K562 (cell line): ENCODE measurements around the gene KAT5. TPM values are rescaled to one million over a fixed set of nuclear protein-coding genes. Genes with fewer than 3 reads are reported as not detected.

Source experiments
- ATAC-seq: fragments of 200-7000 bp; cut with Tn5 transposase; 3 replicates; pipeline ENCODE4 v1.9.1; 2020; ENCODE audit warnings: moderate library complexity
- BruUV-seq: library from RNA; stranded (reverse); fragments of 400-500 nt; replicated peaks from 2 replicates; lab custom pipeline; 2021; lab: Mats Ljungman, UMichigan
- CTCF ChIA-PET: fragments of 300-600 bp; formaldehyde crosslinking; extraction: SDS; loops from one replicate; lab custom pipeline; 2021; ENCODE audit warnings: low intra/inter-chr PET ratio; lab: Yijun Ruan, JAX
- POLR2A ChIA-PET: fragments of 300-600, 350-650 bp; sonication (Branson Sonifier 250); formaldehyde crosslinking; extraction: SDS; loops from one replicate; lab custom pipeline; 2021; ENCODE audit warnings: antibody characterized with exemption, inconsistent platforms; lab: Yijun Ruan, JAX
- DNase-seq, 4 experiments: peaks; one replicate each; pipeline versions ENCODE4 v3.0.0 to v3.0.0-alpha.2; 2011 to 2018; ENCODE audit warnings: low spot score in 3 of 4, mixed read lengths in 3 of 4; ENCODE audit errors: extremely low read depth in 1 of 4
- FAIRE-seq: peaks from 2 replicates; lab custom pipeline; 2011; peaks lifted over from hg19 to GRCh38; lab: Jason Lieb, UNC
- H2AFZ ChIP-seq: 2 replicates; pipeline ENCODE4 v1.6.0; 2011; ENCODE audit warnings: low read depth, low read length, control low read depth, inconsistent platforms
- H3K27ac ChIP-seq: fragments of 200-600 bp; 3 replicates; pipeline ENCODE4 v1.8.0; 2011; ENCODE audit warnings: low read depth, mild to moderate bottlenecking, control low read depth, inconsistent platforms, low read length, moderate library complexity, mixed read lengths; ENCODE audit errors: extremely low read depth
- H3K27me3 ChIP-seq, 2 experiments: fragments of 300-600 bp in 1 of 2; 2 replicates in 1 of 2; 3 replicates in 1 of 2; pipeline versions ENCODE4 v1.6.0 to v1.8.0; 2011; ENCODE audit warnings: inconsistent platforms in 2 of 2, low read length in 2 of 2, mild to moderate bottlenecking in 1 of 2, mixed read lengths in 1 of 2, moderate library complexity in 1 of 2; ENCODE audit not compliant: control insufficient read depth in 2 of 2, insufficient read depth in 2 of 2
- H3K36me3 ChIP-seq: fragments of 300-600 bp; 3 replicates; pipeline ENCODE4 v1.8.0; 2011; ENCODE audit warnings: mild to moderate bottlenecking, low read length, inconsistent platforms; ENCODE audit not compliant: control insufficient read depth, insufficient read depth
- H3K4me1 ChIP-seq, 2 experiments: fragments of 200-600 bp in 1 of 2; replicated peaks in 1 of 2; 2 replicates in 1 of 2; 3 replicates in 1 of 2; pipeline versions ENCODE4 v1.5.1 to v1.8.0; 2011; ENCODE audit warnings: inconsistent platforms in 2 of 2, low read length in 2 of 2, mild to moderate bottlenecking in 1 of 2, mixed read lengths in 1 of 2, moderate library complexity in 1 of 2; ENCODE audit not compliant: control insufficient read depth in 2 of 2, insufficient read depth in 2 of 2
- H3K4me2 ChIP-seq: 2 replicates; pipeline ENCODE4 v1.6.1; 2011; ENCODE audit warnings: low read length, control low read depth, inconsistent platforms, mixed read lengths; ENCODE audit not compliant: insufficient read depth
- H3K4me3 ChIP-seq: fragments of 200-600 bp; sonication (generic), shearing (Covaris generic); 2 replicates; pipeline ENCODE4 v1.5.1; 2016; ENCODE audit warnings: control low read depth, inconsistent platforms
- H3K79me2 ChIP-seq: fragments of 200-600 bp; 3 replicates; pipeline ENCODE4 v1.8.0; 2011; ENCODE audit warnings: low read length, inconsistent platforms; ENCODE audit not compliant: control insufficient read depth, insufficient read depth
- H3K9ac ChIP-seq, 2 experiments: 2 replicates each; pipeline versions ENCODE4 v1.6.0 to v1.6.1; 2011; ENCODE audit warnings: low read depth in 2 of 2, low read length in 2 of 2, control low read depth in 1 of 2, inconsistent platforms in 1 of 2, mild to moderate bottlenecking in 1 of 2, mixed read lengths in 1 of 2; ENCODE audit not compliant: insufficient read depth in 1 of 2
- H3K9me1 ChIP-seq: one replicate; pipeline ENCODE4 v1.6.0; 2011; ENCODE audit warnings: inconsistent platforms, mild to moderate bottlenecking, low read length, moderate library complexity; ENCODE audit not compliant: control insufficient read depth, insufficient read depth
- H3K9me3 ChIP-seq: replicated peaks from 2 replicates; pipeline ENCODE4 v1.5.1; 2011; ENCODE audit warnings: low read depth, low read length, inconsistent platforms; ENCODE audit not compliant: control insufficient read depth, insufficient read depth
- H4K20me1 ChIP-seq: replicated peaks from 2 replicates; pipeline ENCODE4 v1.6.1; 2011; ENCODE audit warnings: low read length, inconsistent platforms, mixed read lengths; ENCODE audit not compliant: control insufficient read depth, insufficient read depth
- ARHGAP35 ChIP-seq: fragments of 450-650 bp; IDR thresholded peaks from 2 replicates; pipeline ENCODE4 v1.6.1; 2018; ENCODE audit not compliant: partially characterized antibody
- BHLHE40 ChIP-seq: IDR thresholded peaks from 2 replicates; pipeline ENCODE4 v1.6.1; 2011; ENCODE audit warnings: low read length, improper control_type of control experiment
- CBFA2T3 ChIP-seq: fragments of 450-650 bp; IDR thresholded peaks from 2 replicates; pipeline ENCODE4 v1.6.1; 2017
- DACH1 ChIP-seq: fragments of 450-650 bp; IDR thresholded peaks from 2 replicates; pipeline ENCODE4 v1.6.1; 2018; ENCODE audit not compliant: partially characterized antibody
- JUN ChIP-seq, 2 experiments: sonication (generic) in 1 of 2; formaldehyde crosslinking in 1 of 2; IDR thresholded peaks; 2 replicates each; pipeline versions ENCODE4 v1.6.1 to v1.8.0; 2012 to 2022; ENCODE audit warnings: borderline replicate concordance in 2 of 2, mild to moderate bottlenecking in 2 of 2, improper control_type of control experiment in 1 of 2, low read depth in 1 of 2, low read length in 1 of 2, missing genetic modification reagents in 1 of 2
- KDM4B ChIP-seq, 2 experiments: fragments of 450-650 bp in 1 of 2; sonication (generic) in 1 of 2; IDR thresholded peaks; 2 replicates each; pipeline ENCODE4 v1.6.1; 2016 to 2017; ENCODE audit warnings: borderline replicate concordance in 2 of 2, antibody characterized with exemption in 1 of 2, low read depth in 1 of 2, mild to moderate bottlenecking in 1 of 2
- KDM5B ChIP-seq: fragments of 200-600 bp; sonication (generic); IDR thresholded peaks from 2 replicates; pipeline ENCODE4 v1.6.1; 2012; ENCODE audit warnings: low read depth, mild to moderate bottlenecking, moderate library complexity, low read length, control low read depth, inconsistent platforms; ENCODE audit not compliant: insufficient replicate concordance
- LEF1 ChIP-seq: fragments of 450-650 bp; IDR thresholded peaks from 2 replicates; pipeline ENCODE4 v1.6.1; 2016; ENCODE audit warnings: mild to moderate bottlenecking
- MEIS2 ChIP-seq: fragments of 450-650 bp; IDR thresholded peaks from 2 replicates; pipeline ENCODE4 v1.6.1; 2014; ENCODE audit warnings: mild to moderate bottlenecking; ENCODE audit not compliant: partially characterized antibody
- MTA3 ChIP-seq: fragments of 450-650 bp; formaldehyde crosslinking; IDR thresholded peaks from 2 replicates; pipeline ENCODE4 v1.6.1; 2017; ENCODE audit warnings: mild to moderate bottlenecking, borderline replicate concordance
- PHB2 ChIP-seq: fragments of 450-650 bp; IDR thresholded peaks from 2 replicates; pipeline ENCODE4 v1.6.1; 2017; ENCODE audit warnings: low read depth
- POLR2A ChIP-seq: fragments of 450-650 bp; conservative IDR thresholded peaks from 2 replicates; pipeline ENCODE4 v1.6.1; 2016
- PPARD ChIP-seq: fragments of 250-450 bp; sonication (Bioruptor Pico); IDR thresholded peaks from 2 replicates; pipeline ENCODE4 v1.8.0; 2022; ENCODE audit warnings: inconsistent platforms, mild to moderate bottlenecking, moderate library complexity
- RCOR1 ChIP-seq, 2 experiments: IDR thresholded peaks; 2 replicates each; pipeline ENCODE4 v1.6.1; 2012; ENCODE audit warnings: low read depth in 2 of 2, low read length in 2 of 2, borderline replicate concordance in 1 of 2, improper control_type of control experiment in 1 of 2
- STAG1 ChIP-seq: sonication (generic); formaldehyde crosslinking; IDR thresholded peaks from 2 replicates; pipeline ENCODE4 v1.5.0; 2020; ENCODE audit warnings: missing genetic modification reagents, borderline replicate concordance
- TBP ChIP-seq: optimal IDR thresholded peaks from 2 replicates; pipeline ENCODE3; 2011; ENCODE audit warnings: low read depth, low read length, improper control_type of control experiment
- ZNF239 ChIP-seq: fragments of 250-450 bp; sonication (Bioruptor Pico); IDR thresholded peaks from 2 replicates; pipeline ENCODE4 v1.4.0; 2020; ENCODE audit warnings: mild to moderate bottlenecking
- ZNF253 ChIP-seq: fragments of 250-450 bp; sonication (Bioruptor Pico); conservative IDR thresholded peaks from 2 replicates; pipeline ENCODE4 v1.6.1; 2021; ENCODE audit warnings: mild to moderate bottlenecking
- ZNF561 ChIP-seq: fragments of 450-650 bp; formaldehyde crosslinking; conservative IDR thresholded peaks from 2 replicates; pipeline ENCODE4 v1.4.0; 2020; ENCODE audit warnings: mild to moderate bottlenecking, moderate library complexity
- ZNF778 ChIP-seq: fragments of 450-650 bp; formaldehyde crosslinking; IDR thresholded peaks from 2 replicates; pipeline ENCODE4 v1.4.0; 2020; ENCODE audit warnings: mild to moderate bottlenecking, moderate library complexity
- WGBS: fragments of 100-300 bp; shearing (Covaris generic); methylation state at CpG from one replicate; pipeline ENCODE4 v1.1.6; 2016; ENCODE audit warnings: low coverage, mixed read lengths; ENCODE audit not compliant: insufficient coverage; ENCODE audit errors: missing lambda C conversion rate; 5-methylcytosine and 5-hydroxymethylcytosine counted together
- in situ Hi-C: fragments of 300-500 bp; cut with MboI; formaldehyde crosslinking; loops from 4 replicates; pipeline ENCODE4 v1.15.0; 2018; ENCODE audit warnings: inconsistent platforms, mixed read lengths
- intact Hi-C: fragments of 100-400 bp; cut with micrococcal nuclease; formaldehyde crosslinking; loops from 2 replicates; pipeline ENCODE4 v1.14.2; 2022
- polyA plus RNA-seq, 8 experiments: library from polyadenylated mRNA; depleted of rRNA in 4 of 8; stranded (reverse) in 5 of 8; unstranded in 3 of 8; fragments of >200 nt; fragmentation: Nextera tagmentation in 2 of 8; fragmentation: Illumina TruSeq in 1 of 8; extraction: Ambion mirVana in 2 of 8; extraction: Trizol in 1 of 8; gene quantifications; 2 replicates each; pipeline versions ENCODE4 v1.2.1 to v1.2.3, GENCODE V29; 2011 to 2014; ENCODE audit warnings: inconsistent platforms in 1 of 8, missing spikeins in 1 of 8
- total RNA-seq, 7 experiments: library from RNA; depleted of rRNA in 6 of 7; stranded (reverse); fragments of >200 nt in 6 of 7; fragmentation: Illumina TruSeq in 2 of 7; extraction: Trizol in 2 of 7; gene quantifications; 2 replicates each; pipeline versions ENCODE4 v1.2.1 to v1.2.3, GENCODE V29; 2011 to 2021; ENCODE audit warnings: low replicate concordance in 1 of 7
- TF ChIP-seq, protein P1 (sequence below): IDR thresholded peaks from 3 replicates; pipeline ENCODE4 v1.6.1; 2011; ENCODE audit warnings: borderline replicate concordance, mild to moderate bottlenecking; ENCODE audit not compliant: insufficient read length, insufficient read depth
- TF ChIP-seq, protein P2 (sequence below): sonication (generic); formaldehyde crosslinking; IDR thresholded peaks from 2 replicates; pipeline ENCODE4 v1.8.0; 2022; ENCODE audit warnings: mild to moderate bottlenecking, missing genetic modification reagents
- TF ChIP-seq, protein P3 (sequence below): sonication (generic); formaldehyde crosslinking; IDR thresholded peaks from 2 replicates; pipeline ENCODE4 v1.8.0; 2022; ENCODE audit warnings: mild to moderate bottlenecking, missing genetic modification reagents

The KAT5 gene
- total and polyA plus RNA-seq, 9 of the 15 experiments (the other 6 are each of a cell fraction or from before 2014, with no cell fraction given) = 3.6 to 76.8 (median 52.7) TPM

DNA sequence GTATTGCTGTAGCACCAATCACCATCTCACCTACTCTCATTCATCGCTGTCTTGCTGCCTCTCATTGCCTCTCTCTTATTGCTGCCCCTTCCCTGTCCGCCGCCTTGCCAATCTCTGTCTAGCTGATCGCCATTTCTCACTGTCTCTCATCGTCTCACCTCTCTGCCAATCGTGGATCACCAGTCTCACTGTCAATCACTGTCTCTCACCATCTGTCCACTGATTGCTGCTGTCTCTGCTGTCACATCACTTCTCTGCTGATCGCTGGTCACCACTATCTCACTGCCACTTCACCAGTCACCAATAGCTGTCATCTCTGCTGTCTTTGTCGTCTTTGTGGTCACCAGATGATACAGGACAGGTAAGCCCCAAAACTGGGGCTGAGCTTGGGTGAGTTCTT lies 29.1 kb downstream of the KAT5 start:
- BruUV-seq = no TSS peak
- in situ Hi-C loops (no loop called here), intact Hi-C loops (no loop called here)
- ChIA-PET CTCF (no interaction called here), POLR2A (interaction anchor here (0.6 to 1.5 kb wide), 4 partner anchors 14 to 117 kb away, joined by 3 to 5 read pairs (median 3); partner anchors contain the start of gene CFL1)
- FAIRE-seq = no peak
- Histone ChIP-seq H3K4me1 (peaks cover 4 to 15% of the 10 kb centered on the region in 2 experiments; a peak in 3 of 5 replicates), H3K9ac (no peak overlapping the region), H3K36me3 (no peaks in the 10 kb centered on the region), H2AFZ (no peak overlapping the region), H3K9me1 (no peaks in the 10 kb centered on the region), H3K4me2 (no peak overlapping the region), H3K9me3 (no peaks in the 10 kb centered on the region; the same call in 1 of the 2 replicates), H4K20me1 (no peaks in the 10 kb centered on the region), H3K4me3 (no peak overlapping the region), H3K79me2 (no peaks in the 10 kb centered on the region), H3K27me3 (peaks cover 4 to 19% of the 10 kb centered on the region in 2 experiments; a peak in 3 of 5 replicates), H3K27ac (no peak overlapping the region)
- DNase-seq = no peak
- no peak for ATAC-seq
- 7% methylated on average over 8 of the region's 8 CpGs for WGBS
- TF ChIP-seq JUN (IDR thresholded peaks at IDR 0.05; ENCODE audit: borderline replicate concordance, low read depth, low read length) = no peak
- no peak for TF ChIP-seq JUN (CRISPR knock-in tag; IDR thresholded peaks at IDR 0.05; ENCODE audit: borderline replicate concordance)
- no peak for TF ChIP-seq BHLHE40
- TF ChIP-seq, protein P1, sequence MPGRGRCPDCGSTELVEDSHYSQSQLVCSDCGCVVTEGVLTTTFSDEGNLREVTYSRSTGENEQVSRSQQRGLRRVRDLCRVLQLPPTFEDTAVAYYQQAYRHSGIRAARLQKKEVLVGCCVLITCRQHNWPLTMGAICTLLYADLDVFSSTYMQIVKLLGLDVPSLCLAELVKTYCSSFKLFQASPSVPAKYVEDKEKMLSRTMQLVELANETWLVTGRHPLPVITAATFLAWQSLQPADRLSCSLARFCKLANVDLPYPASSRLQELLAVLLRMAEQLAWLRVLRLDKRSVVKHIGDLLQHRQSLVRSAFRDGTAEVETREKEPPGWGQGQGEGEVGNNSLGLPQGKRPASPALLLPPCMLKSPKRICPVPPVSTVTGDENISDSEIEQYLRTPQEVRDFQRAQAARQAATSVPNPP = no peak
- TF ChIP-seq ZNF778 (CRISPR knock-in tag) = no peak
- no peak for TF ChIP-seq ZNF253
- no peak for TF ChIP-seq MTA3
- TF ChIP-seq DACH1 = no peak
- no peak for TF ChIP-seq PHB2
- TF ChIP-seq CBFA2T3 = peak; percentile 37; the same call in 1 of the 2 replicates
- TF ChIP-seq RCOR1 (IDR thresholded peaks at IDR 0.05; ENCODE audit: borderline replicate concordance in 1 of 2, low read depth in 2 of 2, low read length in 2 of 2) = no peak
- no peak for TF ChIP-seq PPARD (CRISPR knock-in tag)
- no peak for TF ChIP-seq ZNF239 (CRISPR knock-in tag)
- TF ChIP-seq KDM4B (IDR thresholded peaks at IDR 0.05; ENCODE audit: borderline replicate concordance in 2 of 2, low read depth in 1 of 2) = no peak
- peak; percentile 78 for TF ChIP-seq ARHGAP35
- TF ChIP-seq LEF1 = no peak
- no peak for TF ChIP-seq STAG1 (CRISPR knock-in tag)
- no peak for TF ChIP-seq ZNF561 (CRISPR knock-in tag)
- no peak for TF ChIP-seq KDM5B
- TF ChIP-seq MEIS2 = peak; percentile 71
- no peak for TF ChIP-seq TBP
- TF ChIP-seq, protein P2, sequence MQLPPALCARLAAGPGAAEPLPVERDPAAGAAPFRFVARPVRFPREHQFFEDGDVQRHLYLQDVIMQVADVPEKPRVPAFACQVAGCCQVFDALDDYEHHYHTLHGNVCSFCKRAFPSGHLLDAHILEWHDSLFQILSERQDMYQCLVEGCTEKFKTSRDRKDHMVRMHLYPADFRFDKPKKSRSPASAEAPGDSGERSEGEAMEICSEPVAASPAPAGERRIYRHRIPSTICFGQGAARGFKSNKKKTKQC (CRISPR knock-in tag) = no peak
- TF ChIP-seq, protein P3, sequence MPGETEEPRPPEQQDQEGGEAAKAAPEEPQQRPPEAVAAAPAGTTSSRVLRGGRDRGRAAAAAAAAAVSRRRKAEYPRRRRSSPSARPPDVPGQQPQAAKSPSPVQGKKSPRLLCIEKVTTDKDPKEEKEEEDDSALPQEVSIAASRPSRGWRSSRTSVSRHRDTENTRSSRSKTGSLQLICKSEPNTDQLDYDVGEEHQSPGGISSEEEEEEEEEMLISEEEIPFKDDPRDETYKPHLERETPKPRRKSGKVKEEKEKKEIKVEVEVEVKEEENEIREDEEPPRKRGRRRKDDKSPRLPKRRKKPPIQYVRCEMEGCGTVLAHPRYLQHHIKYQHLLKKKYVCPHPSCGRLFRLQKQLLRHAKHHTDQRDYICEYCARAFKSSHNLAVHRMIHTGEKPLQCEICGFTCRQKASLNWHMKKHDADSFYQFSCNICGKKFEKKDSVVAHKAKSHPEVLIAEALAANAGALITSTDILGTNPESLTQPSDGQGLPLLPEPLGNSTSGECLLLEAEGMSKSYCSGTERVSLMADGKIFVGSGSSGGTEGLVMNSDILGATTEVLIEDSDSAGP (CRISPR knock-in tag) = no peak
- TF ChIP-seq POLR2A = no peak
